ENCODE measurements around the gene BLCAP.
"Not testable (repeated sequence)": the region's sequence is repeated elsewhere in the genome, so short reads cannot be mapped to it uniquely, and the experiment has no call there.

Gene BLCAP

DNA sequence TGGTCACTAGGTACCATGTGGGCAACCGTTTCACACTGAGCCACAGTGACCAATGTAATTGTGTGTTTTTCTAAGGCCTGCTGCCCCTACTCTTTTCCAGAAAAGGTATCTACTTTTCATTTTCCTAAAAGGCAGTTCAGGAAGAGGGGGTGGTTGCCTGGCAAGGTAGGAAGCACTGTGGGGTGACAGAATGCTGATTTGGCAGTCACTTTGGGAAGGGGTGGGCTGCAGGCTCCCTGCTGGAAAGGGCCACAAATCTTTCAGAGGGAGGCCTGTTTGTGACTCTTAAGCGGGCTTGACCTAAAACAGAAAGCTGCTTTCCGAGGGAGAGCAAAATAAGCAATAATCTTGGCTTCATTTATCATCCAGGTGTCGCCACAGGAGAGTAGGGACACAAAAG is 11.8 kb downstream of the BLCAP start:
- DNase-seq (ENCODE audit: low read depth), result no peak

DNA sequence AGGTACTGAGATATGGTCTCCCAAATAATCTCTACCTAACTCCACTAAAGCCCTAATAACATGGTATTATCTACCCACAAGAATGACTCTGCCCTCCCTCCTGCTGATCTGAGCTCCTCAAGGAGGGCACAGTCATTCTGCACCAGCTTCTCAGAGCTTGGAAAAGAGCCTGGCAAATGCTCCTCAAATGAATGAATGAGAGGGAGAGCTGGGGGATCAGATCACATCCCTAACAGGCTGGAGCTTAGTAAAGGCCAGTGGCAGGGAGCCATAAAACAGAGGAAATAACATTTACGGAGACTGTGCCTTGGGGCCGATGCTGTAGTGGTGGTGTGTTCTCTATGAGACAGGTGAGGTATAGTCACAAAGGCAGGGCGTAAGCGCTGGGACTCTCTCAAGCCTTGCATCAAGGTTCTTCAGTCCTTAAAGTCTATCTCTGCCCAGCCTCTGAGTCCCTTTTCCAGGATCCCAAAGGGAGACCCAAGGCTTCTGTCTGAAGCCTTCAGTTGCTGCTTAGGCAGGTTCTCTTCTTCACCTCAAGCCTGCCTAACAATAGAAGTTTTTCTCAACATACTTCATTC is 13.8 kb downstream of the BLCAP start:
- DNase-seq (ENCODE audit: low read depth), result no peak

DNA sequence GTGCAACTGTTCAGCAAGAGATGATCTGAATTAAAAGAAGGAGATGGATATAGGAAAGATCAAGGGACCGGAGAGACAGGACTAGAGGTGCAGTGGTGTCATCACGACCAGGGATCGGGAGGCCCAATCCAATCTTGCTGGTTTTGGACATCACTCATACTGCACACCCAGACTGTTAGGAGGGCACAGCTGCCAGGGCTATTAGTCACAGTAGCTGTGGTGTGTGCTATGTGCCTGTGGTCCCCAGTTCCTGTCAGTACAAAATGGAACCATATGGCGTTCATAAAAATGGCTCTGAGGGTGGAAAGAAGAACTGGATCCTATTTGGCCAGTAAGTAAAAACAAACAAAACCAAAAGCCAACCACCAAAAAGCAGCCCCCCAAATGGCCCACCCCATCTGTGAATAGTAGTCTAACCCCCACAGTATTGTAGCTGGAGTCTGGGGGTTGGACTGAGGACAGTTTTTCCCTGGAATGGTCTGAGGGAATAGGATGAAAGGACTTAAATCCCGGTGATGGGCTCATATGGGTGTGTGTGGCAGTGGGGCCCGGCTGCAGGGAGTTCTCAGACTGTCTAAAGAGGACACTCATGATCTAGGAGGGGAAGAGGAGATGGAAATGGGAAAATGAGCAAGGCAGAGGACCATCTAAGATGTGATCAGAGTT is 15.9 kb downstream of the BLCAP start:
- peak; percentile 76 for DNase-seq (ENCODE audit: low read depth)

DNA sequence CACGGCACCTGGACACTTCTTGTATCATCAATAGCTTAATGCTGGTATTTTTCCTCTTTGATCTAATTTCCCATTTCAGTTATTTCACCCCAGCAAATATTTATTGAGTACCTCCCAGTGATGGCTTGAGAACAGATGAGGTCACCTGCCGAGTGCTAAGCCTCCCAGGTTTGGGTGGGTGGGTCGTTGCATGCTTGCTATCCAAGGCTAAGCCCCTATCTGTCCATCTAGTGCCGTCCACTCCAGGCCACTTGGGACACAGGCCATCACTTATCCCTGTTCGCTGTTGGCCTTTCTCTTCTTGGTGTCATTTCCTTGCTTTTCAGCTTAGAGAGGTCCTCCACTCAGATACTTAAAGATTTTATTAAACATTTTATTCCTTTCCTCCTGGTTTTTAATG is 17.4 kb downstream of the BLCAP start:
- no peak for DNase-seq (ENCODE audit: low read depth)

DNA sequence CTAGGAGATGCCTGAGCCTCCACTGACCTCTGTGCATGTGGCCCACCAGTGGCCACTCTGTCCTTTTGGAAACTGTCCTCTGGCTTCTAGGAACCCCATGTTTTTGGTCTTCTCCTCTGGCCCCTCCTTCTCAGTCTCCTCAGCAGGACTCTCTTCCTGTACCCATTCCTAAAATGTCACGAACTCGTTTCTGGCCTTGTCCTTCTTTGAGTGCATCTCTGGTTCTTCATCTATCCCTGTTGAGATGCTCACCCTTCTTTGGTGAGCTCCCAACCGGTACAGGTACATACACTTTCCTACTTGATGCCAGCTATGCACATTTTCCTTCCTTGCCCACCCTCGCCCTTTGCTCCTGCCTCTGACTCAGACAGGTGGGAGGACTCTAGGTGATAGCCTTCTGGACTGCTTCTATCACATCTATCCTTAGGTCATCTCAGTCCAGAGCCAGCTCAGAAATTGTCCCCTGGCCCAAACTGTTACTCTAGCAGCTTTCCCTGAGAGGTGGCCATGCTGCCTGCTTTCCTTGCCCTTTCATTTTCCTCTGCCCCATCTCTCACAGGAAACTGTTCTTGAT is 21.4 kb downstream of the BLCAP start:
- DNase-seq (ENCODE audit: low read depth), result no peak

DNA sequence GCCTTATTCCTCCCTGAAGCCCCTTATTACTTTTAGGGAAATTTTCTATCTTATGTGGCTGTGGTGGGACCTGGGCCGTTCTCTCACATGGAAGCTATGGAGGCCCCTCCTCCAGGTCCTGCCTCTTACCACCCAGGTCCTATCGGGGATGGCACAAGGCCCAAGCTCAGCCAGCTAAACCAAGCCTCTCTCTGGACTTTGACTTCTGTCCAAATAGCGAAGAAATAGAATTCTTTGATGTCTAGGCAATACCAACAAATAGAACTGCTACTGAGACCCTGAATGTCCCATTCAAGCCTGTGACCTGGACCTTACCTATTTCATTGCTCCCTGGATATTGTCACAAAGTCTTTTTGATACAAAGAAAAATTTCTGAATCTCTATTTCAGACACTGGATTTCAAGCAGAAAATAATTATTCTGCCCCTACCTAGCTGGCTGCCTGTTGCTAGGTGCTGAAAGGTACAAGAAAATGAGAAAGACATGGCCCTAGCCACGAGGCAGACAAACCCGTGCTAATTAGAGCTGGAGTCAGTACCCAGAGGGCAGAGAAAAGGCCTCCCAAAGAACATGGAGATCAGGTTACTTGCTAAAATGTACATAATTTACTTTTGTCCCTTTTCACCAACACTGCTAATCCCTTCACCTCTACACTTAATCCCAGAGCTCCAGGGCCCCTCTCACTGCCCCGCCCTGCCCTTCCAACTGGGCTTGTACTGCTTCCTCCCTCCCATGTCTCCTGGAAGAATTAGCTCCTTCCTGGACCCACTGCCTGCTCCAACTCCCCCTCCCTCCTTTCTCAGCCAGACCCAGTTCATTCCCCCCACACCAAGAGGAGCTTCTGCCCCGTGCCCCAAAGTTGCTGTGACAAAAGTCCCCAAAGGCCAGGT is 22.2 kb downstream of the BLCAP start:
- DNase-seq (ENCODE audit: low read depth), result no peak

DNA sequence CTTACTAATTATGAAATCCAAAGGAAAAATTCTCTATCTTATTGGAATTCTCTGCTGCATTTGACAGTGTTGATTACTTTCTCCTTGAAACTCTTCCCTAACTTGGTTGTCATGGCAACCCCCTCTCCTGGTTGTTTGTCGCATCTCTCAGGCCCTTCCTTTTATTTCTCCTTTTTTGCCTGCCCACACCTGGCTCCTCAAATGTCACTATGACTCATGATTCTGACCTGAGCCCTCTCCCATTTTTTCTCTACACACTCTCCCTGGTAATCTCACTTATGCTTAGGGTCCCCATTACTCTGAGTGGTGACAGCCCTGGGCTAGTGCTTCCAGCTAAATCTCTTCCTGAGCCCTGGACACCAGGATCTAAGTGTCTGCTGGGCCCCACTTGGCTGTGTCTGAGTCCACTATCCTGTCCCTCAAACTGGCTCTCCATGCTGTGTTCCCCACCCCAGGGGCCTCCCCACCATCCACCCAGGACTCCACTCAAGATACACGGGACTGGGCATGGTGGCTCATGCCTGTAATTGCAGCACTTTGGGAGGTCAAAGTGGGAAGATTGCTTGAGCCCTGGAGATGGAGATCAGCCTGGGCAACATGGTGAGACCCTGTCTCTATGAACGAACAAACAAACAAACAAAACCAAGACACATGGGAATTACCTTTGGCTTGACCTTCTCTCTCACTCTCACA is 23.1 kb downstream of the BLCAP start:
- DNase-seq (ENCODE audit: low read depth), result no peak

DNA sequence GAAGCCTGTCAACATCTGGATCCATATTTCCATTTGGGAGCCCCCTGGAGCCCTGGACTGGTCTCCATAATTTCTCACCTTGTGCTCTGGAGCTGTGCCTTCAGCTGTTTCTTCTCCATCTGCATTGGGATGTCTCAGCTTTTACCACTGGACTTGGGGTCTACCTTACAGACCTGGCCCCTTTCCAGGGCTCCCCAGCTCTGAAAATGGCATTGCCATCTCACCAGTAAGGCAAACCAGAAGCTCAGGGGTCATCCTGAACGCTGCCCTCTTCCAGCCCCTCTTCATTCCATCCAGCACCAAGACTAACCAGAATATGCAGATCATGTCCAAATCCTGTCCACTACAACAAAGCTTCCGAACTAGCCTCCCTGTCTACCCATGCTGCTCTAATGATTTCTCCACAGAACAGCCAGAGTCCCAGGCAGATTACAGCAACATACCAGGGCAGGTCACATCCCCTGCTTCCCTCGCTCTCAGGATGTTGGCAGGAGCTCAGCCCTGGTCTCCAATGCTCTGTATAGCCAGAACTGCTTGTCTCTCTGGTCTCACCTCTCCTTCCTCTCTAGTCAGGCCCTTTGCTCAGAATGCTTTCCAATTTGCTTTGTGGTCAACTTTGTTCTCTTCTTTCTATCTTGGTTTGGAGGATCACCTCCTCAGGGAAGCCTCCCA is 24.3 kb downstream of the BLCAP start:
- no peak for DNase-seq (ENCODE audit: low read depth)

DNA sequence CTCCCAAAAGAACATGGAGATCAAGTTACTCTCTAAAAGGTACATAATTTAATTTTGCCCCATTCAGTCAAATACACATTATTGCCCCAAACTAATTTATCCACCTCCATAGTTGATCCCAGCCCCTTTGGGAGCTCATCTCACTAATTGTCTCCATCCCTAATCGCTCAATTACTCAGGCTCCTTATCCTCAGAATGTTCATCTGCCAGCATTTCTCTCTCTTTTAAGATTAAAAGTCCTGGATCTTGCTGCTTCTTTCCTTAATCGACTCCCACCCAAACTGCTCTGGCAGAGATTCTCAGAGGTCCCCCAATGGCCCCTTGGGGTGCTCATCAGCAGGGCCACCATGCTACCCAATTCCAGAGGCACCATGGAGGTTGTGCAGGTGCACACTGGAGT is 25.0 kb downstream of the BLCAP start:
- DNase-seq (ENCODE audit: low read depth), result no peak

DNA sequence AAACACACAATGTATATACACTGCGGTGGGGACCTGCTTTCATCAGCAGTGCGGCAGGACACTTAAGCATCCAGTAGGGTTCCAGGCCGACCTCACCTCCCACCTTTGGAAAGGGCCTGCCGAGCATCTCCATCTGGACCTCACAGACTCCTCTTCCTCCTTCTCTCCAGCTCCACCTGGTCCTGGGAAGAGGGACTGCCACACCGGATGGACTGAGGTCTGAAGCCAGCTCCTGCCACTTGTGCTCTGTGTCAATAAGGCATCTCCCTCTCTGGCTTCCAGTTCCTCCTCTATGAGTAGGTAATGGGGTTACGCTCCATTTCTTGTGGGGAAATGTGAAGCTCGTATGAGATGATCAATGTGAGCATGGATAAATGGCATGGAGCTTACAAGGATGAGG is 25.7 kb downstream of the BLCAP start:
- DNase-seq (ENCODE audit: low read depth), result no peak

DNA sequence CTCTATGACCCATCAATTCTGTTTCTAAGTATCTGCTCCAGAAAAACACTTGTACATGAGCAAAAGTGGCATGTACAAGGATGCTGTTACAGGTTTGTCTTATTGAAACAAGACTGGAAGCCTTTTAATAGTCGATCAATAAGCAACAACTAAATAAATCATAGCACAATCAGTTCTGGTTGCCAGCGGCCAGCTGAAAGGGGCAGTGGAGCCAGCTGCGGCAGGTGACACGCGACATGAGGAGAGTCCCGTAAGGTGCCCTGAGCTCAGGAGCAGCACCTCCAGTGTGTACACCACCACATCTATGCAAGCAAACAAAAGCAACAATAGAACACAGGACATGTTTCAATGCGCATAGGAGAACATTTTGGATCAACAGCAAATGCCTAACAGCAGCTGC is 27.4 kb downstream of the BLCAP start:
- DNase-seq (ENCODE audit: low read depth), result no peak

DNA sequence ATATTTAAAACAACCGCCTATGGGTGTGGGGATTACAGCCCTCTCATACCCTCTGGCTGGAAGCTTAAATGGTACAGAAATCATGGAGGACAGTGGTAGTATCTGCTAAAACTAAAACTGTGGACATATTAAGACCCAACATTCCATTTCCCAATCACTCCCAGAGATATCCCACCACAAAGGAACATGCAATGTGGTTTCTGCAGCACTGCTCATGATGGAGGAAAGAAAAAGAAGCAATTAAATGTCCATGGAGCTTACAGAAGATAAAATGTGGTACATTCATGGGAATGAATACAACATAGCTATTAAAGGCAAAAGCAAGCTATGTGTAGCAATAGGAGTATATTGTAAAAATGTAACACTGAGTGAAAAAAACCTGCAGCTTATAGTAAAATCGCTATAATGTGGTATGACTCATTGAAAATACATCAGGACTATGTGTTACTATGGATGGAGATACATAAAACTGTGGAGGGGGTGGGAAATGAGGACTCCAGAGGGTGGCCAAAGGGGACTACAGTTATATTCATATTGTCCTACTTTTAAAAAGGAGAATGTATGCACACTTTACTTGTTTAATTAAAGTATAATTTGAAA is 29.5 kb downstream of the BLCAP start:
- DNase-seq (ENCODE audit: low read depth), result peak; percentile 43

DNA sequence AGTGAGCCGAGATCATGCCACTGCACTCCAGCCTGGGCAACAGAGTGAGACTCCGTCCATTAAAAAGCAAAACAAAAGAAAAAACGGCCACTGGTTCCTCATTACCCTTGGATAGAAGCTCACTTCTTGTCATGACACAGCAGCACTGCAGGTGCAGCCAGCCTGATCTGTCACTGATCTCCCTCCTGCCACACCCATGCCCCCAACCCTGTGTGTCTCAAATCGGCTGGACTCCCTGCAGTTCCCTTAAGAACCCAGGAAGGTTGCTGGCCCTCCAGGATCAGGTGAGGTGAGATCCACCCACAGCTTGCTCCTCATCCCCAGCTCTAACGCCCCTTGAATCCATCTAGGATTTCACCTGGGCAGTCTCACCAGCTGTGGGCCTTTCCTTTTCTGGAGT is 32.9 kb downstream of the BLCAP start:
- DNase-seq (ENCODE audit: low read depth), result no peak

DNA sequence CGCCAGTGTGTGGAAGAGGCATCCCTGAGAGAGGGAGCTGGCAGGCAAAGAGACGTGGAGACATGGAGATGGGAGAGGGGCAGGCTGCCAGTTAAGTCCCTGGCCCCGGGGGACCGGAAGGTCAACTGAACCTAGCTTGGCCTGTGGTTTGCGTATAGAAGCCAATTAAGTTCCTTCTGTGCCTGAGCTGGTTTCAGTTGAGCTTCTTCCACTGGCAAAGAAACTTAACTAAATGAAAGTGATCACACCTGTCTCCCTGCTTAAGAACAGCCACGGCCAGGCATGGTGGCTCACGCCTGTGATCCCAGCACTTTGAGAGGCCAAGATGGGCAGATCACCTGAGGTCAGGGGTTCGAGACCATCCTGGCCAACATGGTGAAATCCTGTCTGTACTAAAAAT is 33.4 kb downstream of the BLCAP start:
- DNase-seq (ENCODE audit: low read depth), result no peak

DNA sequence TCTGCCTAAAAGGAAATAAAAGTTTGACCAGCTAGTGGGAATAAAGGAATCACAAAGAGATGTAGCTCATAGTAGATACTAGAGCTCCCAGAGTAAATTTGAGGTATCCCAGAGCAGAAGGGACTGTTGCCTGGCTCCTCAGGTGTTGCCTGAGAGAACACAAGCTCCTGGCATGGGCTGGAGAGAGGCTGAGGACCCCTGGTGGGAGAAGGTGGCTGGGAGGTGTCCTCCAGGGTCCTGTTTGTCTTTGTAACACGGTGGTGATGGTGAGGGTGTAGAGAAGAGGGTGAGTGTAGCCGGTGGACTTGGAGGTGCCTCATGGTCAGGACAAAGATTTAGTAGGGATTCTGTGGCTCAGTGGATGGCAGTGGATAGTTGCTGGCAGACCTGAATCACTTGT is 34.7 kb downstream of the BLCAP start:
- no peak for DNase-seq (ENCODE audit: low read depth)

DNA sequence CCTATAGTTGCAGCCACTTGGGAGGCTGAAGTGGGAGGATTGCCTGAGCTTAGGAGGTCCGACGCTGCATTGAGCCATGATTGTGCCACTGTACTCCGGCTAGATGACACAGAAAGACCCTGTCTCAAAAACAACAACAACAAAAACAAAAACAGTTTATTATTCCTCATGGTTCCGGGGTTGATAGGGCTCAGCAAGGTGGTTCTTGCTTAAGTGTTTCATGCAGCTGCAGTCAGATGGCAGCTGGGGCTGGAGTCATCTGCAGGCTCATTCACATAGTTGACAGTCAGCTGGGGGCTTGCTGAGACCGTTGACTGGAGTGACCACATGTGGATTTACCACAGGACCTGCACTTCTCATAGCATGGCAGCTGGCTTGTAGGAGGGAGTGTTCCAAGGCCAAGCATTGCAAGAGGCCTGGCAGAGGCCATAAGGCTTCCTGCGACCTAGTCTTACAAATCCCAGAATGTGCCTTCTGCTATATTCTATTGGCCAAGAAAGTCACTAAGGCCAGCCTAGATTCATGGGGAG is 35.5 kb downstream of the BLCAP start:
- DNase-seq (ENCODE audit: low read depth), result no peak

DNA sequence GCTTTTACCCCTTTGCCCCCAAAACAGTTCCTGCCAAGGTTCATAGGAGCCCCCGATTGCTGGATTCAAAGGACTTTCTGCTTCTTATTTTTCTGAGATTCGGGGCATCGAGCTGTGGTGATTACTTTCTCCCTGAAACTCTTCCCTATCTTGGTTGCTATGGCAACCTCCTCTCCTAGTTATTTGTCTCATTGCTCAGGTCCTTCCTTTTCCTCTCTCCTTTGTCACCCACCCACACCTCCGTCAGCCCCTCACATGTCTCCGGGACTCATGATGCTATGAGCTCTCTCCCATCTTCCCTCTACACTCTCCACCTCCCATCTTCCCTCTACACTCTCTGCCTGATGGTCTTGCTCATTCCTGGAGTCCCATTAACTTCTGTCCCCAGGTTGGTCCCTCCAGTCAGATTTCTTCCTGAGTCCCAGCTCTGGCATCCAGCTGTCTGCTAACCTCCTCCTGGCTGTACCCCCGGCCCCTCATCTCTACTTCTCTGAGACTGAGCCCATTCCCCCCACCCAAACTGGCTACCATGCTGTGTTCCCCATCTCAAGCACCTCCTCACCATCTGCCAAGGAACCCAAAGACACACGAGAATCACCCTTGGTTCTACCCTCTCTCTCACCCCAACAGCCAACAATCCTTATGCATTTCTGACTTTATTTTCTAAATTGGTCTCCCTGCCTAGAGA is 36.9 kb downstream of the BLCAP start:
- DNase-seq (ENCODE audit: low read depth), result no peak

DNA sequence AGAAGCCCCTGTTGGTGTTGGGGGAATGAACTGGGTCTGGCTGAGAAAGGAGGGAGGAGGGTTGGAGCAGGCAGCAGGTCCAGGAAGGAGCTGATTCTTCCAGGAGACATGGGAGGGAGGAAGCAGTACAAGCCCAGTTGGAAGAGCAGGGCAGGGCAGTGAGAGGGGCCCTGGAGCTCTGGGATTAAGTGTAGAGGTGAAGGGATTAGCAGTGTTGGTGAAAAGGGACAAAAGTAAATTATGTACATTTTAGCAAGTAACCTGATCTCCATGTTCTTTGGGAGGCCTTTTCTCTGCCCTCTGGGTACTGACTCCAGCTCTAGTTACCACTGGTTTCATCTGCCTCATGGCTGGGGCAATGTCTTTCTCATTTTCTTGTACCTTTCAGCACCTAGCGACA is 41.5 kb downstream of the BLCAP start:
- not testable (repeated sequence) for DNase-seq (ENCODE audit: low read depth)

DNA sequence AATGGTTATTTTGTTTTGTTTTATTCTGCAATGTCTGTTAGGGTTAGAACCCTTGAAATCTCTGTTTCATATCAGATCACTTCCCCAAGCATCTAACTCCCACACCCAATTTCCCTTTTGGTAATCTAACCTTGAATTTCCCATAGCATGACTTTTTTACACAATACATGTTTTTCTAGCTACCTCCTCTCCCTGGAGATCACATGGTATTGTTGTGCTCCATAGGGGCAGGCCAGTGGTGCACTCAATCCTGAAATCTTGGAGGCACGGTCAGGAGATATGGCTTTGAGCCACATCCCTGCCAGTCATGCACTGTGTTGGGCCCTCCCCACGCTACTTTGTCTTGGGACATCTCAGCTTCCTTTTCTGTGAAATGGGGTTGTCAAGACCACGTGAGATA is 43.3 kb downstream of the BLCAP start:
- no peak for DNase-seq (ENCODE audit: low read depth)

DNA sequence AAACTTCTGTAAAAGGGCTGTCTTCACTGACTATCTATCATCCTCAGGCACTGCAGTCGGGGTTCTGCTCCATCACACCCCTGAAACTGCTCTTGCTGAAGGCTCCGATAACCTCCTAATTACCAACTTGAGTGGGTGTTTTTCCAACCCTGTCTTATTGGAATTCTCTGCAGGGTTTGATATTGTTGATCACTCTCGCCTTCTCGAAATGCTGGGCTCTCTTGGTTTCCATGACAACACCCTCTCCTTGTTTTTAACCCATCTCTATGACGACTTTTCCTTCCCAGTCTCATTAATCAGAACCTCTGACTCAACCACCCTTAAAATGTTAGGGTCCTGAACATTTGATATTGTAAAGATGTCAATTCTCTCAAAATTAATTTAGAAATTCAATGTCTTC is 46.1 kb downstream of the BLCAP start:
- no peak for DNase-seq (ENCODE audit: low read depth)

DNA sequence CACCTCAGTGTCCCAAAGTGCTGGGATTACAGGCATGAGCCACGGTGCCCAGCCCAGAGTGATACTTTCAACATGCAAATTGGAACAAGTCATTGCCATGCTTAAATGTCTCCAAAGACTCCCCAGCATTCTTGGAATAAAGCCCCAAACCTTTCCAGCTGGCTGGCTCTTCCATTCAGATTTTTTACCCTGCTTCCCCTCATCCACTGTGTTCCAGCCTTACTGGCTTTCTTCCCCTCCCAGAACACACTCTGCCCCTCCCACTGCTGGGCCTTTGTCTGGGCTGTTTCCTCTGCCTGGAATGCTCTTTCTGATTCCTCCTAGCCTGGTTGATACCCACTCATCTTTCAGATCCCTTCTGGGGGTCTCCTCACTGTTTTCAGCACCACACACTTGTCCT is 46.8 kb downstream of the BLCAP start:
- DNase-seq (ENCODE audit: low read depth), result no peak

Measured in HS-5 (cell line).